ENCODE data around the gene ASCL2.

The ASCL2 gene

GRCh38 chr11:2270322-2271076 lies at the start of gene ASCL2:
ASCL2 (minus strand) TSS chr11:2270588; CDS start chr11:2270332, 256 bp downstream.
- DNase-seq, result peak; percentile 56

- no peak for DNase-seq
These were observed 49.5 kb upstream of the ASCL2 start for GRCh38 chr11:2319791-2320472.

GRCh38 chr11:2318707-2319106 lies 48.3 kb upstream of the ASCL2 start:
- no peak for DNase-seq

- no peak for DNase-seq
These were observed 47.7 kb upstream of the ASCL2 start for GRCh38 chr11:2318123-2318522.

- DNase-seq, result no peak
These were observed 47.1 kb upstream of the ASCL2 start for GRCh38 chr11:2317354-2318050.

GRCh38 chr11:2316963-2317244 lies 46.5 kb upstream of the ASCL2 start:
- DNase-seq, result no peak

GRCh38 chr11:2316169-2316962 lies 46.0 kb upstream of the ASCL2 start:
- DNase-seq, result no peak

- no peak for DNase-seq
These were observed 45.2 kb upstream of the ASCL2 start for GRCh38 chr11:2315395-2316168.

- DNase-seq, result peak; percentile 89
These were observed 44.4 kb upstream of the ASCL2 start for GRCh38 chr11:2314525-2315394.

GRCh38 chr11:2314136-2314524 lies 43.7 kb upstream of the ASCL2 start:
- DNase-seq, result no peak

GRCh38 chr11:2313051-2313951 lies 42.9 kb upstream of the ASCL2 start:
- DNase-seq, result no peak

- no peak for DNase-seq
These were observed 42.0 kb upstream of the ASCL2 start for GRCh38 chr11:2312232-2313042.

- no peak for DNase-seq
These were observed 41.2 kb upstream of the ASCL2 start for GRCh38 chr11:2311353-2312133.

- no peak for DNase-seq
These were observed 40.5 kb upstream of the ASCL2 start for GRCh38 chr11:2310786-2311352.

GRCh38 chr11:2310073-2310785 lies 39.8 kb upstream of the ASCL2 start:
- no peak for DNase-seq

- DNase-seq, result no peak
These were observed 39.1 kb upstream of the ASCL2 start for GRCh38 chr11:2309251-2310072.

GRCh38 chr11:2308713-2309112 lies 38.3 kb upstream of the ASCL2 start:
- DNase-seq, result no peak
